GM18519 (cell line): Measurements from ENCODE around the gene OR10A6.

Experiments
- ATAC-seq: cut with Tn5 transposase; IDR thresholded peaks from one replicate; pipeline ENCODE4 v1.9.1; 2021; ENCODE audit warnings: mild to moderate bottlenecking, moderate library complexity; ENCODE audit not compliant: unreplicated experiment, low FRiP score

The OR10A6 gene

GRCh38 chr11:7931168-7931567, at the start of gene OR10A6:
Gene OR10A6 (minus strand): TSS chr11:7931268. CDS start chr11:7928662, 2,606 bp downstream.
- no peak for ATAC-seq

GRCh38 chr11:7977232-7977917, 46.3 kb upstream of the OR10A6 start:
- no peak for ATAC-seq

GRCh38 chr11:7974668-7975067, 43.6 kb upstream of the OR10A6 start:
- no peak for ATAC-seq

GRCh38 chr11:7973011-7973410, 41.9 kb upstream of the OR10A6 start:
- ATAC-seq: no peak

- no peak for ATAC-seq
Measured at GRCh38 chr11:7971846-7972245, 40.8 kb upstream of the OR10A6 start.

GRCh38 chr11:7969756-7970646, 38.9 kb upstream of the OR10A6 start:
- ATAC-seq: no peak

- no peak for ATAC-seq
Measured at GRCh38 chr11:7968686-7969085, 37.6 kb upstream of the OR10A6 start.

- no peak for ATAC-seq
Measured at GRCh38 chr11:7967826-7968225, 36.8 kb upstream of the OR10A6 start.

- no peak for ATAC-seq
Measured at GRCh38 chr11:7967097-7967496, 36.0 kb upstream of the OR10A6 start.

GRCh38 chr11:7965386-7965785, 34.3 kb upstream of the OR10A6 start, which contains the start of gene NLRP10:
Gene NLRP10 (minus strand): TSS chr11:7965447. CDS start chr11:7963495, 1,952 bp downstream.
- no peak for ATAC-seq

- ATAC-seq: no peak
Measured at GRCh38 chr11:7964873-7965272, 33.8 kb upstream of the OR10A6 start.

GRCh38 chr11:7964261-7964660, 33.2 kb upstream of the OR10A6 start:
- ATAC-seq: no peak

- no peak for ATAC-seq
Measured at GRCh38 chr11:7955191-7955590, 24.1 kb upstream of the OR10A6 start.

GRCh38 chr11:7949934-7950333, 18.9 kb upstream of the OR10A6 start:
- no peak for ATAC-seq

- ATAC-seq: no peak
Measured at GRCh38 chr11:7944123-7944522, 13.1 kb upstream of the OR10A6 start.

- no peak for ATAC-seq
Measured at GRCh38 chr11:7941608-7942007, 10.5 kb upstream of the OR10A6 start, which contains the start of gene OR10A3. Gene OR10A3 (minus strand): TSS chr11:7941708. CDS start chr11:7939520, 2,188 bp downstream.

GRCh38 chr11:7941146-7941545, 10.1 kb upstream of the OR10A6 start:
- no peak for ATAC-seq

- no peak for ATAC-seq
Measured at GRCh38 chr11:7936615-7937014, 5.5 kb upstream of the OR10A6 start.

- ATAC-seq: no peak
Measured at GRCh38 chr11:7927635-7928034, 3.4 kb downstream of the OR10A6 start.

GRCh38 chr11:7924536-7924935, 6.5 kb downstream of the OR10A6 start:
- no peak for ATAC-seq

- ATAC-seq: no peak
Measured at GRCh38 chr11:7918141-7918540, 12.9 kb downstream of the OR10A6 start.

GRCh38 chr11:7911011-7911410, 20.1 kb downstream of the OR10A6 start:
- no peak for ATAC-seq
